Adrenal gland (tissue), 12 donors: ENCODE results near the gene MDK. TPM values are rescaled to one million over a fixed set of nuclear protein-coding genes. Genes with fewer than 3 reads are reported as not detected.
A peak's percentile ranks its signal among the peaks of the same experiment; 100 is the strongest.

ENCODE experiments used
- DNase-seq, 7 donors: peaks; one replicate each; pipeline ENCODE4 v3.0.0-alpha.2; 2019 to 2020
- H3K27ac ChIP-seq, 5 donors: fragments of 200-600 bp; sonication (generic) in 4 of 5; 1 replicate in 3 of 5; 2 replicates in 2 of 5; pipeline versions ENCODE4 v1.5.1 to v1.8.0; 2016 to 2020; ENCODE audit warnings: mild to moderate bottlenecking in 1 of 5
- H3K27me3 ChIP-seq: fragments of 200-600 bp; 2 replicates; pipeline ENCODE4 v1.8.0; 2021
- H3K36me3 ChIP-seq, 2 donors: fragments of 200-600 bp; replicated peaks in 1 of 2; 1 replicate in 1 of 2; 2 replicates in 1 of 2; pipeline versions ENCODE4 v1.5.1 to v1.8.0; 2018 to 2022
- H3K4me1 ChIP-seq, 2 donors: fragments of 200-600 bp; replicated peaks in 1 of 2; 1 replicate in 1 of 2; 2 replicates in 1 of 2; pipeline versions ENCODE4 v1.5.1 to v1.8.0; 2018 to 2021
- H3K4me3 ChIP-seq, 4 donors: fragments of 200-600 bp; sonication (generic) in 3 of 4; one replicate each; pipeline ENCODE4 v1.5.1; 2016 to 2018
- H3K9me3 ChIP-seq, 3 donors: fragments of 200-600 bp; sonication (generic) in 1 of 3; replicated peaks in 1 of 3; 1 replicate in 2 of 3; 2 replicates in 1 of 3; pipeline versions ENCODE4 v1.5.1 to v1.8.0; 2016 to 2021
- POLR2A ChIP-seq, 2 donors: fragments of 450-650 bp; IDR thresholded peaks; one replicate each; pipeline ENCODE4 v1.6.1; 2017; ENCODE audit warnings: antibody characterized with exemption in 2 of 2, mild to moderate bottlenecking in 2 of 2, moderate library complexity in 1 of 2
- WGBS, 4 donors: extraction: QIAGEN DNeasy Blood & Tissue Kit in 2 of 4; methylation state at CpG; one replicate each; pipeline versions ENCODE4 v1.1.5 to v1.1.7; 2013 to 2017; 5-methylcytosine and 5-hydroxymethylcytosine counted together
- intact Hi-C, 2 donors: fragments of 100-400 bp; cut with DNase I; formaldehyde crosslinking; loops; one replicate each; pipeline versions ENCODE4 v1.14.1 to v1.15.0; 2022 to 2023
- polyA plus RNA-seq, 3 donors: library from polyadenylated mRNA; stranded (reverse); fragments of 200-250 nt in 2 of 3; fragments of 350-450 nt in 1 of 3; fragmentation: Illumina TruSeq in 1 of 3; extraction: RNeasy Lipid Tissue Mini Kit (QIAGEN cat#74804) in 1 of 3; gene quantifications; one replicate each; pipeline ENCODE4 v1.2.3, GENCODE V29; 2013 to 2014
- total RNA-seq, 9 donors: library from RNA; depleted of rRNA in 4 of 9; stranded (reverse); fragments of >200 nt in 4 of 9; fragments of 120-200 nt in 1 of 9; fragmentation: NEBNext Ultra II Directional in 1 of 9; extraction: Animal tissue kit (Norgen Biotek cat#: 25700) in 1 of 9; gene quantifications; one replicate each; pipeline versions ENCODE4 v1.1.0 to v1.2.4, GENCODE V29; 2013 to 2023
- TF ChIP-seq, protein P1 (sequence below), 6 experiments: fragments of 450-650 bp in 4 of 6; fragments of 200-600 bp in 2 of 6; sonication (generic) in 1 of 6; IDR thresholded peaks; 1 replicate in 5 of 6; 2 replicates in 1 of 6; pipeline versions ENCODE4 v1.5.1 to v1.8.0; 2016 to 2021; ENCODE audit warnings: antibody characterized with exemption in 6 of 6, mild to moderate bottlenecking in 2 of 6, moderate library complexity in 1 of 6
- donor health status: healthy with polysubstance abuse.
- donor health status: Bipolar disorder and iron deficiency.
- donor health status: DM: yes; HTN: yes; CAD: no.
- donor health status: DM: no; HTN: no; CAD: no.
- donor health status: DM: no; HTN: no; CAD: no.
- donor health status: DM: yes; HTN: yes; CAD: no.

Gene MDK
- total and polyA plus RNA-seq, 12 donors, result 73.4 to 635 (median 128) TPM

DNA sequence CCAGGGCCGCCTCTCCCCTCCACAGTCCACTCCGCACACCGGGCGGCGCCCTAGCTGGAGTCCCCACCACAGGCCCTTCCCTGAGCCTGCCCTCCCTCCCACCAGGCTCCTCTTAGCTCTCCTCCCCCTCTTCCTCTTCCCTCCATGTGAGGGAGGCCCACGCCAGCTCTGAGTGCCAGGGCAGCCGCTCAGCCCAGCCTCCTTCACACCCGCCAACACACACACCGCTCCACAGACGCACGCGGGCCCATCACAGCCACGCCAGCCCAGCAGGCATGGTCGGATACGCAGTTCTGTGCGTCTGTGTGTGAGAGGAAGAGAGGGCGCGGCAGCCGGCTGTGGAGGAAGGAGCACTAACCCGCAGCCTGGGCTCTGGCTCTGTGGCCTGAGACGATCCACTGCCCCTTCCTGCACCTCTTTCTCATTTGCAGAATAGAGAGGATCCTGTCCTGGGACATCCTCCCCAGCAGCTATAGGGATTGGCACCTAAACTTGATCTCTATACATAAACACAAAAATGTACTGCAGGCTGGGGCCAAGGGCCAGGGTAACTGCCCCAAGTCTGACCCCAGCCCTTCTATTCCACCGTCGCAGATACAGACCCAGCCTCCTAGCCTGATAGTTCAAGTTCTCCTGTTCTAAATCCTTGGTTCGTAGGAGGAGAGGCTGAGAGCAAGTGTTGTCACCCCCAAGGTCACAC is 6.6 kb downstream of the MDK start:
- H3K4me1 ChIP-seq, result peaks cover 19 to 38% of the 10 kb centered on the region in 2 donors
- H3K9me3 ChIP-seq, result no peaks in the 10 kb centered on the region
- H3K27me3 ChIP-seq, result peaks cover 19% of the 10 kb centered on the region
- intact Hi-C loops, result loop anchor here (5.0 to 10.0 kb wide), 2 partner anchors 149 to 217 kb away; no protein-coding TSS in a partner anchor
- no peak overlapping the region for H3K4me3 ChIP-seq
- 45 to 56% (median 47%) methylated on average over 13 to 24 of the region's 24 CpGs for WGBS, 4 donors
- H3K27ac ChIP-seq, result no peak overlapping the region
- no peak for TF ChIP-seq POLR2A (IDR thresholded peaks at IDR 0.05)
- TF ChIP-seq, protein P1, sequence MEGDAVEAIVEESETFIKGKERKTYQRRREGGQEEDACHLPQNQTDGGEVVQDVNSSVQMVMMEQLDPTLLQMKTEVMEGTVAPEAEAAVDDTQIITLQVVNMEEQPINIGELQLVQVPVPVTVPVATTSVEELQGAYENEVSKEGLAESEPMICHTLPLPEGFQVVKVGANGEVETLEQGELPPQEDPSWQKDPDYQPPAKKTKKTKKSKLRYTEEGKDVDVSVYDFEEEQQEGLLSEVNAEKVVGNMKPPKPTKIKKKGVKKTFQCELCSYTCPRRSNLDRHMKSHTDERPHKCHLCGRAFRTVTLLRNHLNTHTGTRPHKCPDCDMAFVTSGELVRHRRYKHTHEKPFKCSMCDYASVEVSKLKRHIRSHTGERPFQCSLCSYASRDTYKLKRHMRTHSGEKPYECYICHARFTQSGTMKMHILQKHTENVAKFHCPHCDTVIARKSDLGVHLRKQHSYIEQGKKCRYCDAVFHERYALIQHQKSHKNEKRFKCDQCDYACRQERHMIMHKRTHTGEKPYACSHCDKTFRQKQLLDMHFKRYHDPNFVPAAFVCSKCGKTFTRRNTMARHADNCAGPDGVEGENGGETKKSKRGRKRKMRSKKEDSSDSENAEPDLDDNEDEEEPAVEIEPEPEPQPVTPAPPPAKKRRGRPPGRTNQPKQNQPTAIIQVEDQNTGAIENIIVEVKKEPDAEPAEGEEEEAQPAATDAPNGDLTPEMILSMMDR (IDR thresholded peaks at IDR 0.05), result no peak
- H3K36me3 ChIP-seq, result no peaks in the 10 kb centered on the region
- peak in 2 of 7 donors; percentile 13 to 22 for DNase-seq

DNA sequence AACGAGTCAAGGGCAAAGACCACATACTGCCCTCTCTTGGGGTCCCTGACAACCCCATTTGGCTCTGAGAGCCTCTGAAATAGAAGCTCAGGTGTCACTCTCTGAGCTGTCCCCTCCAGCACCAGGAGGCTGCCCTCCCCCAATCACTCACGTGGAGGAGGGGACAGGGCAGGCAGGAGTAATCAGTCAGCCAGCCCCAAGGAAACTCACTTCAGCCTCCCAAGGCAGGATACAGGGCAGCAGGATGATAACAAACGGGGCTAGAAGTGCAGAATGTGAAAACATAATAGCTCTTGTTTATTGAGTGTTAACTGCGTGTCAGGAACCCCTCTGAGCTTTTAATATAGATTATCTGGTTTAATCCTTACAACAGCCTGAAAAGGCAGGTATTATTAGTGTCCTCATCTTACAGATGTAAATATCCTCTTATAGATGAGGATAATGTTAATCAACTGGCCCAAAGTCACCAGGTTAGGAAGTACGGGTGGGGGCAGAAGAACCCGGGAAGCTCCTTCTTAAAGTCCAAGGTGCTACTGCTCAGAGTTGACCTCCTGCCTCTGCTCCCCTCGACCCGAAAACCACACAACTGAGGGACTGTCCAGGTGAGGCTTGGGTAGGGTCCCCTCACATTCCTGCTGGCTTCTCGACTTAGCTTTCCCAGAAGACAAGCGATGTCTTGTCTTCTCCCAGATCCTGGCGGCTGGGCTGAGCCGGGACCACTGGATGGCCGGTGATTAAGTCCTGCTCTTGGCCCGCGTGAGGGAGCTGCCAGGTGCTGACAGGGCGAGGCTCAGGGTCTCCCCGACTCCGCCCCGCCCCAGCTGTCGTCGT is 7.4 kb downstream of the MDK start:
- peaks cover 19% of the 10 kb centered on the region for H3K27me3 ChIP-seq
- intact Hi-C loops, result loop anchor here (5.0 to 10.0 kb wide), 2 partner anchors 148 to 216 kb away; no protein-coding TSS in a partner anchor
- no peak for DNase-seq
- no peaks in the 10 kb centered on the region for H3K9me3 ChIP-seq
- no peak overlapping the region for H3K4me3 ChIP-seq
- H3K4me1 ChIP-seq, result peaks cover 19 to 40% of the 10 kb centered on the region in 2 donors
- TF ChIP-seq POLR2A (IDR thresholded peaks at IDR 0.05), result no peak
- TF ChIP-seq, protein P1 (IDR thresholded peaks at IDR 0.05), result no peak
- H3K27ac ChIP-seq, result no peak overlapping the region
- H3K36me3 ChIP-seq, result no peaks in the 10 kb centered on the region
- WGBS, 4 donors, result 10 to 13% (median 11%) methylated on average over 7 to 21 of the region's 21 CpGs

DNA sequence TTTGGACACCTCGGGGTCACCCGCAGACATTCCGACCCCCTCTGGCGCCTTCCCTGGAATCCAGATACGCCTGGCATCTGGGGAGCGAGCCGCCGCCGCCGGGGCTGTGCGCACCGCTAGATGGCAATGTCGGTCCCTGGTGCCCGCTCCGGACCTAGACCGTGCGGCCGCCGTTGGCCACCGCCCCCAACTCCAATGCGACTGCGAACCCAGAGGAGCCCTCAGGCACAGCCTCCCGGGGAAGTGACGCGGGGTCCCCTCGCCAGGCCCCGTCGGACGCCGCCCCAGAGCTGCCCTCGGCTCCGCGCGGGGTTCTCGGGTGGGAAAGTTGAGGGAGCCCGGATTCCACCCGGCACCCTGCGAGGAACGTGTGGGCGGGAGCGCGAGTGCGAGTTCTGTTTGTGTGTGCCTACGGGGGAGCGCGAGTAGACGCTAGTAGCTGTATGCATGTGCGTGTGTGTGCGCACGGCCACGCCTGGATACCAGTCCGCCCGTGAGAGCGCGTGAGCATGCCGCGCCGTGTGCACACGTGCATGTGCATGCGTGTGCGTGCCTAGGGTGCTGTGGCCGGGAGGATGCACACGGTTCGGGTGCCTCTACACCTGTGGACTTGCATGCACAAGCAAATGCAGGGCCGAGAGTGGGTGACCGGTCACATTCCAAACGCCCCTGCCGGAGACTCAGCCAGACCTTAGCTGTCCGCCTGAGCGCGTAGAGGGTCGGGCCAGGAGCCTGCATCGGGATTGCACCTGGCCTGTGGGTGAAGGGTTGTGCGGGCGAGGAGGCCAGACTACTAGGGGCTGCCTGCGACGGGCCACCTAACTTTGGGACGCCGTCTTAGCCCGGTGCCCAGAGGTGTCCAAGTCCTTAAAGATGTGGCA is 8.2 kb downstream of the MDK start:
- Histone ChIP-seq H3K27me3 (peaks cover 19% of the 10 kb centered on the region), H3K4me3 (peak overlapping the region in 1 of 4 donors; percentile 52), H3K36me3 (no peaks in the 10 kb centered on the region), H3K4me1 (peaks cover 19 to 40% of the 10 kb centered on the region in 2 donors), H3K9me3 (no peaks in the 10 kb centered on the region), H3K27ac (no peak overlapping the region)
- intact Hi-C loops, result loop anchor here (5.0 to 10.0 kb wide), 3 partner anchors 75 to 215 kb away; no protein-coding TSS in a partner anchor
- no peak for TF ChIP-seq POLR2A (IDR thresholded peaks at IDR 0.05)
- TF ChIP-seq, protein P1 (IDR thresholded peaks at IDR 0.05), result peak; percentile 70 to 88 (median 79)
- 2 to 13% (median 7%) methylated on average over 5 to 80 of the region's 80 CpGs for WGBS, 4 donors
- DNase-seq, result peak; percentile 61 to 87 (median 79)
